Measurements from ENCODE around the gene SLC36A1.
"Not testable (repeated sequence)": the region's sequence is repeated elsewhere in the genome, so short reads cannot be mapped to it uniquely, and the experiment has no call there.

SLC36A1 gene

GRCh38 chr5:151504006-151504405 lies 56.6 kb downstream of the SLC36A1 start:
- in situ Hi-C loops (cut with MboI; ENCODE audit: low sequenced_read_pairs): no loop called here
- Histone ChIP-seq H3K4me3 (no peak overlapping the region), H3K36me3 (replicated peaks) (no peaks in the 10 kb centered on the region), H3K27me3 (ENCODE audit: low read depth) (no peaks in the 10 kb centered on the region), H3K9me3 (no peaks in the 10 kb centered on the region), H3K4me1 (no peaks in the 10 kb centered on the region)
- DNase-seq (ENCODE audit: low spot score in 2 of 2): no peak

DNA sequence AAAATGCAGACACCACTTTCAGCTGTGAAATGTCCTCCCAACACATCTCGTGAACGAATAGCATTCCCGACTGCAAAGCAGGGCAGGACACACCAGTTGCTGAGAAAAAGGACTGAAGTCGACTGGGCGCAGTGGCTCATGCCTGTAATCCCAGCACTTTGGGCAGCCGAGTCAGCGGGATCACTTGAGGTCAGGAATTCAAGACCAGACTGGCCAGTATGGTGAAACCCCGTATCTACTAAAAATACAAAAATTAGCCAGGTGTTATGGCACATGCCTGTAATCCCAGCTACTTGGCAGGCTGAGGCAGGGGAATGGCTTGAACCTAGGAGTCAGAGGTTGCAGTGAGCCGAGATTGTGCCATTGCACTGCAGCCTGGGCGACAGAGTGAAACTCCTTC lies 60.9 kb downstream of the SLC36A1 start:
- H3K27me3 ChIP-seq (ENCODE audit: low read depth); H3K4me1 ChIP-seq; H3K36me3 ChIP-seq (replicated peaks); in situ Hi-C loops (cut with MboI; ENCODE audit: low sequenced_read_pairs); H3K4me3 ChIP-seq; H3K9me3 ChIP-seq; DNase-seq (ENCODE audit: low spot score in 2 of 2): not testable (repeated sequence)

DNA sequence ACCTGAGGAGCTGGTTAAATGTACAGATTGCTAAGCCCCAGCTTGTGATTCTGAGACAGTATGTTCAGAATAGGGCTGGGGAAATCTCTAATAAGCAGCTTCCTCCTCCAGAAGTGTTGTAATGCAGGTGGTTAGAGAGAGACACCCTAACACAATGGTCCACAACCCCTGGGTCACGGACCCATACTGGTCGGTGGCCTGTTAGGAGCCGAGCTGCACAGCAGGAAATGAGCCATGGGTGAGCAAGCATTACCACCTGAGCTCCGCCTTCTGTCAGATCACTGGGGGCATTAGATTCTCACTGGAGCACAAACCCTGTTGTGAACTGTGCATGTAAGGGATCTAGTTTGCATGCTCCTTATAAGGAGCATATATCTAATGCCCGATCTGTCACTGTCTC lies 61.8 kb downstream of the SLC36A1 start:
- Histone ChIP-seq H3K4me1 (no peaks in the 10 kb centered on the region), H3K27me3 (ENCODE audit: low read depth) (no peaks in the 10 kb centered on the region), H3K9me3 (no peaks in the 10 kb centered on the region), H3K36me3 (replicated peaks) (no peaks in the 10 kb centered on the region), H3K4me3 (no peak overlapping the region)
- in situ Hi-C loops (cut with MboI; ENCODE audit: low sequenced_read_pairs): no loop called here
- DNase-seq (ENCODE audit: low spot score in 2 of 2): no peak

DNA sequence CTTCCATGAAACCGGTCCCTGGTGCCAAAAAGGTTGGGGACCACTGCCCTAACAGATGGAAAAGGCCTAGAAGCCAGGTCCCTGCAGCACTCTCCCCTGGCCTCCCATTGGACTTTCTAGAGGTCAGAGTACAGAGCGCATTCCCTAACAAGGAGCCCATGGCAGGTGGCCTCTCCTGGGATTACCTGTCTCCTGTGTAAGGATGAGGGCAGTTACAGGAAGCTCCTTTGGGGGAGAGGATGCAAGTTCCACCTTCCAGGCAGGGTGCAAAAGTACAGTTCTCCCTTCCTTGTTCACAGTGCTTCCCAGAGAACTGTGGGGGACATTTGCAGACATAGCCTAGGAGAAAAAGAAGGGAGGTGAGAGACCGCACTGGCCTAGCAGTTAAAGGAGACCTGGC lies 62.4 kb downstream of the SLC36A1 start:
- no peaks in the 10 kb centered on the region for H3K36me3 ChIP-seq (replicated peaks)
- no peak for DNase-seq (ENCODE audit: low spot score in 2 of 2)
- H3K4me3 ChIP-seq: no peak overlapping the region
- H3K9me3 ChIP-seq: no peaks in the 10 kb centered on the region
- no peaks in the 10 kb centered on the region for H3K27me3 ChIP-seq (ENCODE audit: low read depth)
- in situ Hi-C loops (cut with MboI; ENCODE audit: low sequenced_read_pairs): no loop called here
- no peaks in the 10 kb centered on the region for H3K4me1 ChIP-seq

DNA sequence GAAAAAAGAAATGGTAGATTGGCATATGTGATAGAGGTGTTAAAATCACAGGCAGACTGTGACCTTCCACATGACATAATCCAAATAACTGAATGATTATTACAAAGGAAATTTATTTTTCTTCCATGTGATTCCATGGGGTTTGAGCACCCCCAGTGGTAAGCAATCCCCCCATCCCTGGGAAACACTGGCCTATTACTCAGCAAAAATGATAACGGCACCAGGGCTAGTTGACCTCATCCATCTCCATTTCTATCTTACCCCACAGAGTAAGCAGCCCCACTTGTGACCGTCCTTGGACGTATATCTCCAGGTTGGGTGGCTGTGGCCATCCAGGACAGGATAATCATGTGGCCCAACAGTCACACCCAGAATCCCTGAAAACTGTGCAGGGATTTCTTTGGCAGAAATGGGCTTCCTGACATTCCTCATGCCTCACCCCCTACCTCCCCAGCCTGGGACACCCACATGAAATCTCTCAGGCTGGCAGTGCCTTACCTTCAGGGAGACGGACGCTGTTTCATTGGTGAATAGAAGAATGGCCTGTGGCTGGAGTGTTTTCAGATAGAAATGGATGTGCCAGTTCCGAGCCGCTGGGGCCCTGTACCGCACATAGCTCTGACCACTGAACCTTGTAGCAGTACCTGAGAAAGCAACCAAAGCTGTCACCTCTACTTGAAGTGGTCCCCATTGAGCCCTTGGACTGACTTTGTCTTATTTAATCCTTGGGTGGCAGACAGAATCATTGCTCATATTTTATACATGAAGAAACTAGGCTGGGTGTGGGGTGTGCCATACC lies 69.9 kb downstream of the SLC36A1 start:
- no peaks in the 10 kb centered on the region for H3K4me1 ChIP-seq
- in situ Hi-C loops (cut with MboI; ENCODE audit: low sequenced_read_pairs): no loop called here
- no peak overlapping the region for H3K4me3 ChIP-seq
- H3K36me3 ChIP-seq (replicated peaks): no peaks in the 10 kb centered on the region
- no peaks in the 10 kb centered on the region for H3K27me3 ChIP-seq (ENCODE audit: low read depth)
- no peaks in the 10 kb centered on the region for H3K9me3 ChIP-seq
- no peak for DNase-seq (ENCODE audit: low spot score in 2 of 2)

- in situ Hi-C loops (cut with MboI; ENCODE audit: low sequenced_read_pairs): no loop called here
- Histone ChIP-seq H3K9me3 (no peaks in the 10 kb centered on the region), H3K27me3 (ENCODE audit: low read depth) (no peaks in the 10 kb centered on the region), H3K4me1 (no peaks in the 10 kb centered on the region), H3K36me3 (replicated peaks) (no peaks in the 10 kb centered on the region), H3K4me3 (no peak overlapping the region)
- DNase-seq (ENCODE audit: low spot score in 2 of 2): no peak
Observed at GRCh38 chr5:151520294-151520693, 72.9 kb downstream of the SLC36A1 start.

- no peaks in the 10 kb centered on the region for H3K4me1 ChIP-seq
- no peaks in the 10 kb centered on the region for H3K36me3 ChIP-seq (replicated peaks)
- H3K27me3 ChIP-seq (ENCODE audit: low read depth): no peaks in the 10 kb centered on the region
- H3K4me3 ChIP-seq: no peak overlapping the region
- no peaks in the 10 kb centered on the region for H3K9me3 ChIP-seq
- in situ Hi-C loops (cut with MboI; ENCODE audit: low sequenced_read_pairs): no loop called here
- no peak for DNase-seq (ENCODE audit: low spot score in 2 of 2)
Observed at GRCh38 chr5:151522226-151522625, 74.8 kb downstream of the SLC36A1 start.

DNA sequence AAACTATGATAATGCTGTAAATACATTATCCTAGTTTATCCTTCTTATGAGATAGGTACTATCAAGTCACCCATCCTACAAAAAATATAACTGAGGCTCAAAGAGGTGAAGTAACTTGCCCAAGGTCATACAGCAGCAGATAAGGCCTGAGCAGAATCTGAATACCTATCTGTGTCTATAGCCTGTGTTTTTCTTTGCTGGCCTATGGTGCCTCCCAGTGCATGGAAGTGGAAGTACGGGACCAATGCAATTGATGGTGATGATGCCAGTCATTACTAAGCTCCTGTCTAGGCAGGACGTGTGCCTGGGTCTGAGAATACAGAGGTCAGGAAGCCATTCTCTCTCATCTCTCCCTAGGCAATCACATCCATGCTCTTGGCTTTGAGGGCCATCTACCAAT lies 75.9 kb downstream of the SLC36A1 start:
- DNase-seq (ENCODE audit: low spot score in 2 of 2): peak; percentile 52 to 56
- no peaks in the 10 kb centered on the region for H3K27me3 ChIP-seq (ENCODE audit: low read depth)
- H3K36me3 ChIP-seq (replicated peaks): no peaks in the 10 kb centered on the region
- in situ Hi-C loops (cut with MboI; ENCODE audit: low sequenced_read_pairs): no loop called here
- H3K4me3 ChIP-seq: no peak overlapping the region
- H3K9me3 ChIP-seq: no peaks in the 10 kb centered on the region
- H3K4me1 ChIP-seq: no peaks in the 10 kb centered on the region

GRCh38 chr5:151528153-151528552 lies 80.8 kb downstream of the SLC36A1 start:
- Histone ChIP-seq H3K4me3 (no peak overlapping the region), H3K4me1 (no peaks in the 10 kb centered on the region), H3K9me3 (no peaks in the 10 kb centered on the region), H3K36me3 (replicated peaks) (no peaks in the 10 kb centered on the region), H3K27me3 (ENCODE audit: low read depth) (peaks cover 3% of the 10 kb centered on the region; the same call in 1 of the 2 replicates)
- in situ Hi-C loops (cut with MboI; ENCODE audit: low sequenced_read_pairs): no loop called here
- no peak for DNase-seq (ENCODE audit: low spot score in 2 of 2)

DNA sequence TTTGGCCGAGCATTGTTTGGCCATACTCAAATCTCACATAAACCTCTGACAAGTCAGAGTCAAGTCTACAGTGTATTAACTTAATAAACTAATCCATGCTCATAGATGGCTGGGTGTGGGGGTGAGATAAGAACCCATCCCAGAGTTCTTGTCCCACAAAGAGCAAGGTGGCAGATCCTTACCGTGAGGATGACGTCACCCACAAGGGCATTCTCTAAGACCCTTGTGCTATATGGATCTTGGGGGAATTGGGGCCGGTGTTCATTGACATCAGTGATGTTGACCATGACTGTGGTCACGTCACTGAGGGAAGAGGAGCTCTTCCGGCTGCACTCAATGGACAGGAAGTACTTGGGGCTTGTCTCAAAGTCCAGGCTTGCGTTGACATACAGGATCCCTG lies 81.6 kb downstream of the SLC36A1 start:
- Histone ChIP-seq H3K36me3 (replicated peaks) (no peaks in the 10 kb centered on the region), H3K27me3 (ENCODE audit: low read depth) (peaks cover 8% of the 10 kb centered on the region), H3K4me3 (no peak overlapping the region), H3K9me3 (no peaks in the 10 kb centered on the region), H3K4me1 (no peaks in the 10 kb centered on the region)
- in situ Hi-C loops (cut with MboI; ENCODE audit: low sequenced_read_pairs): no loop called here
- DNase-seq (ENCODE audit: low spot score in 2 of 2): no peak

DNA sequence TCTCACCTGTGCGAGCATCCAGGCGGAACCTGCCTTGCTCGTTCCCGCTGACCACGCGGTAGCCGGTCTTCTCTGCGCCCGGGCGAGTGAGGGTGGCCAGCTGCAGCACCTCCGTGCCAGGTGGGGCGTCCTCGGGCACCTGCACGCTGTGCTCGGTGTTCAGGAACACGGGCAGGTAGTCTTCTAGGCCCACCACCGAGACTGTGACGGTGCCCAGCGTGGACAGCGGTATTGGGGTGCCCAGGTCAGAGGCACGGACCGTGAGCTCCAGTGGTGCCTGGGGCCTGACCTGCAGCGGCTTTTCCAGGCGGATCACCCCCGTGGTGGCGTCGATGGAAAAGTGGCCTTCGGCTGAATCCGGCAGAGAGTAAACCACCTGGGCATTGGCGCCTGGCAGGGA lies 84.2 kb downstream of the SLC36A1 start:
- Histone ChIP-seq H3K36me3 (replicated peaks) (no peaks in the 10 kb centered on the region), H3K4me3 (no peak overlapping the region), H3K4me1 (no peaks in the 10 kb centered on the region), H3K27me3 (ENCODE audit: low read depth) (peaks cover 19% of the 10 kb centered on the region), H3K9me3 (no peaks in the 10 kb centered on the region)
- in situ Hi-C loops (cut with MboI; ENCODE audit: low sequenced_read_pairs): no loop called here
- DNase-seq (ENCODE audit: low spot score in 2 of 2): no peak

GRCh38 chr5:151532416-151532815 lies 85.0 kb downstream of the SLC36A1 start:
- Histone ChIP-seq H3K4me1 (no peaks in the 10 kb centered on the region), H3K36me3 (replicated peaks) (no peaks in the 10 kb centered on the region), H3K4me3 (no peak overlapping the region), H3K27me3 (ENCODE audit: low read depth) (peaks cover 21% of the 10 kb centered on the region), H3K9me3 (no peaks in the 10 kb centered on the region)
- DNase-seq (ENCODE audit: low spot score in 2 of 2): no peak
- in situ Hi-C loops (cut with MboI; ENCODE audit: low sequenced_read_pairs): no loop called here

GRCh38 chr5:151534350-151534749 lies 86.9 kb downstream of the SLC36A1 start:
- in situ Hi-C loops (cut with MboI; ENCODE audit: low sequenced_read_pairs): no loop called here

DNA sequence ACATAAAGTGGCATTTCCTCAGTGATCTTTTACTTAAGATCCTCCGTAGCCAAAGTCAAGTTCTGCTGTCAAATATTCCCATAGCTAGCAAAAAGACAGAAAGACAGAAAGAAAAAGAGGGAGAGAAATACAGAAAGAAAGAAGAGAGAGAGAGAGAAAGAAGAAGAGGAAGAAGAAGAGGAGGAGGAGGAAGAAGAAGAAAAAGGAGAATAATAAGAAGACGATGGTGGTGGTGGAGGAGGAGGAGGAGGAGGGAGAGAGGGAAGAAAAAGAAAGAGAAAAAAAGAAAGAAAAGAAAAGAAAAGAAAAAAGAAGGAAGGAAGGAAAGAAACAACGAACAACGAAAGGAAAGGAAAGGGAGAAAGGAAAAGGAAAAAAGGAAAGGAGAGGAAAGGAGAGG lies 89.6 kb downstream of the SLC36A1 start:
- DNase-seq (ENCODE audit: low spot score in 2 of 2): no peak
- Histone ChIP-seq H3K4me1 (no peaks in the 10 kb centered on the region), H3K9me3 (no peaks in the 10 kb centered on the region), H3K36me3 (replicated peaks) (no peaks in the 10 kb centered on the region), H3K4me3 (no peak overlapping the region), H3K27me3 (ENCODE audit: low read depth) (peaks cover 21% of the 10 kb centered on the region)
- in situ Hi-C loops (cut with MboI; ENCODE audit: low sequenced_read_pairs): no loop called here

More at GRCh38 chr5:151534350-151534749, 86.9 kb downstream of the SLC36A1 start:
- Histone ChIP-seq H3K36me3 (replicated peaks) (no peaks in the 10 kb centered on the region), H3K27me3 (ENCODE audit: low read depth) (peaks cover 21% of the 10 kb centered on the region), H3K4me3 (no peak overlapping the region), H3K4me1 (no peaks in the 10 kb centered on the region), H3K9me3 (no peaks in the 10 kb centered on the region)
- no peak for DNase-seq (ENCODE audit: low spot score in 2 of 2)

- in situ Hi-C loops (cut with MboI; ENCODE audit: low sequenced_read_pairs): no loop called here
- H3K27me3 ChIP-seq (ENCODE audit: low read depth): peaks cover 2% of the 10 kb centered on the region; the same call in 1 of the 2 replicates
- no peaks in the 10 kb centered on the region for H3K4me1 ChIP-seq
- no peaks in the 10 kb centered on the region for H3K9me3 ChIP-seq
- no peak overlapping the region for H3K4me3 ChIP-seq
- H3K36me3 ChIP-seq (replicated peaks): no peaks in the 10 kb centered on the region
- no peak for DNase-seq (ENCODE audit: low spot score in 2 of 2)
Observed at GRCh38 chr5:151541571-151541970, 94.2 kb downstream of the SLC36A1 start.
